BLaER1 (cell line): ENCODE data around the gene ZNF609.
"Not testable (repeated sequence)": the region's sequence is repeated elsewhere in the genome, so short reads cannot be mapped to it uniquely, and the experiment has no call there.

Experiments used
- H3K27ac ChIP-seq: shearing (Covaris generic); formaldehyde crosslinking; 2 replicates; pipeline ENCODE4 v1.8.1; 2022
- H3K27me3 ChIP-seq: shearing (Covaris generic); formaldehyde crosslinking; 2 replicates; pipeline ENCODE4 v1.8.1; 2022
- H3K36me3 ChIP-seq: shearing (Covaris generic); formaldehyde crosslinking; 2 replicates; pipeline ENCODE4 v1.8.1; 2022
- H3K4me1 ChIP-seq: shearing (Covaris generic); formaldehyde crosslinking; 2 replicates; pipeline ENCODE4 v1.8.1; 2022
- H3K4me2 ChIP-seq: shearing (Covaris generic); formaldehyde crosslinking; 2 replicates; pipeline ENCODE4 v1.8.1; 2022
- H3K4me3 ChIP-seq: shearing (Covaris generic); formaldehyde crosslinking; 2 replicates; pipeline ENCODE4 v1.8.1; 2022
- H3K9ac ChIP-seq: shearing (Covaris generic); formaldehyde crosslinking; 2 replicates; pipeline ENCODE4 v1.8.1; 2022
- H3K9me3 ChIP-seq: shearing (Covaris generic); formaldehyde crosslinking; 2 replicates; pipeline ENCODE4 v1.8.1; 2022
- H4K20me1 ChIP-seq: shearing (Covaris generic); formaldehyde crosslinking; 2 replicates; pipeline ENCODE4 v1.8.1; 2022
- Cebpa-rat ChIP-seq: shearing (Covaris generic); IDR thresholded peaks from 2 replicates; pipeline ENCODE4 v1.8.1; 2022

Gene ZNF609

GRCh38 chr15:64586984-64587383 is 126.6 kb downstream of the ZNF609 start:
- H3K27me3 ChIP-seq = no peaks in the 10 kb centered on the region
- no peak overlapping the region for H3K27ac ChIP-seq
- peaks cover 68% of the 10 kb centered on the region for H4K20me1 ChIP-seq
- H3K4me3 ChIP-seq = no peak overlapping the region
- no peak for TF ChIP-seq Cebpa-rat
- no peak overlapping the region for H3K4me2 ChIP-seq
- H3K4me1 ChIP-seq = no peaks in the 10 kb centered on the region
- no peak overlapping the region for H3K9ac ChIP-seq
- peaks cover 38% of the 10 kb centered on the region for H3K36me3 ChIP-seq
- H3K9me3 ChIP-seq = peaks cover 32% of the 10 kb centered on the region

GRCh38 chr15:64589435-64590084 is 129.2 kb downstream of the ZNF609 start:
- no peak overlapping the region for H3K9ac ChIP-seq
- H3K36me3 ChIP-seq = peaks cover 32% of the 10 kb centered on the region

GRCh38 chr15:64592845-64593244 is 132.5 kb downstream of the ZNF609 start:
- peaks cover 97% of the 10 kb centered on the region for H4K20me1 ChIP-seq
- not testable (repeated sequence) for H3K9me3 ChIP-seq, H3K9ac ChIP-seq, H3K4me2 ChIP-seq, H3K4me3 ChIP-seq, H3K27ac ChIP-seq, H3K27me3 ChIP-seq
- peaks cover 21% of the 10 kb centered on the region; the same call in 1 of the 2 replicates for H3K36me3 ChIP-seq
- peaks cover 21% of the 10 kb centered on the region for H3K4me1 ChIP-seq

More at GRCh38 chr15:64589435-64590084, 129.2 kb downstream of the ZNF609 start:
- TF ChIP-seq Cebpa-rat = no peak
- H3K9me3 ChIP-seq = peaks cover 13% of the 10 kb centered on the region
- no peak overlapping the region for H3K27ac ChIP-seq
- no peaks in the 10 kb centered on the region for H3K4me1 ChIP-seq
- no peak overlapping the region for H3K4me2 ChIP-seq
- no peaks in the 10 kb centered on the region for H3K27me3 ChIP-seq
- H3K4me3 ChIP-seq = no peak overlapping the region
- H4K20me1 ChIP-seq = peaks cover 86% of the 10 kb centered on the region

- no peak for TF ChIP-seq Cebpa-rat
- peaks cover 95% of the 10 kb centered on the region for H4K20me1 ChIP-seq
- H3K27ac ChIP-seq = 0 out of 2 replicates have a peak overlapping the region, but pooled peaks have one; percentile 15
- H3K4me1 ChIP-seq = peaks cover 36% of the 10 kb centered on the region
- peak overlapping the region; percentile 61 for H3K4me2 ChIP-seq
- peak overlapping the region; percentile 32; the same call in 1 of the 2 replicates for H3K9ac ChIP-seq
- H3K27me3 ChIP-seq = no peaks in the 10 kb centered on the region
- H3K36me3 ChIP-seq = peaks cover 13% of the 10 kb centered on the region; the same call in 1 of the 2 replicates
- H3K4me3 ChIP-seq = no peak overlapping the region
- H3K9me3 ChIP-seq = no peaks in the 10 kb centered on the region
Observed at GRCh38 chr15:64596701-64597476, 136.5 kb downstream of the ZNF609 start.

GRCh38 chr15:64597477-64597822 is 137.1 kb downstream of the ZNF609 start:
- H3K4me1 ChIP-seq = peaks cover 42% of the 10 kb centered on the region

GRCh38 chr15:64599226-64599625 is 138.8 kb downstream of the ZNF609 start:
- Histone ChIP-seq H4K20me1 (peaks cover 83% of the 10 kb centered on the region), H3K27ac (no peak overlapping the region), H3K36me3 (no peaks in the 10 kb centered on the region), H3K9me3 (no peaks in the 10 kb centered on the region), H3K9ac (no peak overlapping the region), H3K27me3 (no peaks in the 10 kb centered on the region), H3K4me1 (peaks cover 43% of the 10 kb centered on the region), H3K4me2 (no peak overlapping the region), H3K4me3 (no peak overlapping the region)
- no peak for TF ChIP-seq Cebpa-rat

More at GRCh38 chr15:64597477-64597822, 137.1 kb downstream of the ZNF609 start:
- Histone ChIP-seq H4K20me1 (peaks cover 95% of the 10 kb centered on the region), H3K9ac (peak overlapping the region; percentile 32; the same call in 1 of the 2 replicates), H3K27ac (0 out of 2 replicates have a peak overlapping the region, but pooled peaks have one; percentile 15), H3K27me3 (no peaks in the 10 kb centered on the region), H3K9me3 (no peaks in the 10 kb centered on the region), H3K36me3 (0 out of 2 replicates have a peak, but pooled peaks cover 7% of the 10 kb centered on the region), H3K4me2 (peak overlapping the region; percentile 61), H3K4me3 (no peak overlapping the region)
- no peak for TF ChIP-seq Cebpa-rat

GRCh38 chr15:64599716-64600115 is 139.3 kb downstream of the ZNF609 start:
- TF ChIP-seq Cebpa-rat = no peak
- no peak overlapping the region for H3K27ac ChIP-seq
- peak overlapping the region; percentile 1; the same call in 1 of the 2 replicates for H3K4me2 ChIP-seq
- no peaks in the 10 kb centered on the region for H3K27me3 ChIP-seq
- H3K36me3 ChIP-seq = no peaks in the 10 kb centered on the region
- peaks cover 43% of the 10 kb centered on the region for H3K4me1 ChIP-seq
- H3K4me3 ChIP-seq = no peak overlapping the region
- peaks cover 85% of the 10 kb centered on the region for H4K20me1 ChIP-seq
- no peak overlapping the region for H3K9ac ChIP-seq
- no peaks in the 10 kb centered on the region for H3K9me3 ChIP-seq

GRCh38 chr15:64600794-64601193 is 140.4 kb downstream of the ZNF609 start:
- Histone ChIP-seq H3K4me3 (no peak overlapping the region), H3K4me2 (no peak overlapping the region), H3K27ac (peak overlapping the region; percentile 23; the same call in 1 of the 2 replicates), H3K4me1 (peaks cover 43% of the 10 kb centered on the region), H3K36me3 (no peaks in the 10 kb centered on the region), H3K9ac (no peak overlapping the region), H3K27me3 (no peaks in the 10 kb centered on the region), H4K20me1 (peaks cover 84% of the 10 kb centered on the region), H3K9me3 (no peaks in the 10 kb centered on the region)
- TF ChIP-seq Cebpa-rat = no peak

GRCh38 chr15:64604319-64604718 is 143.9 kb downstream of the ZNF609 start:
- H4K20me1 ChIP-seq = peaks cover 67% of the 10 kb centered on the region
- no peak overlapping the region for H3K9ac ChIP-seq
- no peak overlapping the region for H3K4me2 ChIP-seq
- no peaks in the 10 kb centered on the region for H3K9me3 ChIP-seq
- no peak overlapping the region for H3K4me3 ChIP-seq
- peaks cover 18% of the 10 kb centered on the region; the same call in 1 of the 2 replicates for H3K4me1 ChIP-seq
- TF ChIP-seq Cebpa-rat = no peak
- no peaks in the 10 kb centered on the region for H3K27me3 ChIP-seq
- H3K36me3 ChIP-seq = no peaks in the 10 kb centered on the region
- no peak overlapping the region for H3K27ac ChIP-seq

- H3K4me3 ChIP-seq, H3K9me3 ChIP-seq, H3K36me3 ChIP-seq, H3K27me3 ChIP-seq, H3K9ac ChIP-seq, H3K27ac ChIP-seq, H3K4me1 ChIP-seq, H3K4me2 ChIP-seq: not testable (repeated sequence)
- H4K20me1 ChIP-seq = peaks cover 70% of the 10 kb centered on the region
Observed at GRCh38 chr15:64607416-64607815, 147.0 kb downstream of the ZNF609 start.
